HepG2 (cell line): ENCODE measurements around the gene TMEM116. TPM values are rescaled to one million over a fixed set of nuclear protein-coding genes. Genes with fewer than 3 reads are reported as not detected.

Experiments
- AKAP8 ChIP-seq: sonication (generic); formaldehyde crosslinking; IDR thresholded peaks from 2 replicates; pipeline ENCODE4 v1.5.1; 2020; ENCODE audit warnings: mild to moderate bottlenecking, missing genetic modification reagents
- ARNT ChIP-seq: fragments of 450-650 bp; IDR thresholded peaks from 2 replicates; pipeline ENCODE4 v1.6.1; 2017
- ATF1 ChIP-seq: IDR thresholded peaks from 2 replicates; pipeline ENCODE4 v1.6.1; 2016; ENCODE audit warnings: mild to moderate bottlenecking, control low read depth
- ATF7-NPFF ChIP-seq: sonication (generic); formaldehyde crosslinking; IDR thresholded peaks from 2 replicates; pipeline ENCODE4 v1.8.1; 2023; ENCODE audit warnings: mild to moderate bottlenecking, low read depth, missing genetic modification reagents, moderate library complexity
- ATM ChIP-seq: fragments of 450-650 bp; IDR thresholded peaks from 2 replicates; pipeline ENCODE4 v1.7.1; 2017; ENCODE audit warnings: mild to moderate bottlenecking, borderline replicate concordance
- GABPA ChIP-seq, 2 experiments: IDR thresholded peaks; 2 replicates each; pipeline ENCODE4 v1.6.1; 2011 to 2016; ENCODE audit warnings: low read depth in 2 of 2, low read length in 1 of 2, missing biosample characterization in 1 of 2, missing genetic modification characterization in 1 of 2
- MTA1 ChIP-seq: sonication (generic); formaldehyde crosslinking; IDR thresholded peaks from 2 replicates; pipeline ENCODE4 v1.4.0; 2020; ENCODE audit warnings: missing genetic modification reagents, mild to moderate bottlenecking, borderline replicate concordance
- MXD4 ChIP-seq: IDR thresholded peaks from 2 replicates; pipeline ENCODE4 v1.6.1; 2016; ENCODE audit warnings: mild to moderate bottlenecking, missing biosample characterization, missing genetic modification reagents
- PAWR ChIP-seq: sonication (generic); formaldehyde crosslinking; IDR thresholded peaks from 2 replicates; pipeline ENCODE4 v1.4.0; 2020; ENCODE audit warnings: missing genetic modification reagents, mild to moderate bottlenecking, borderline replicate concordance
- POLR2AphosphoS2 ChIP-seq: IDR thresholded peaks from 2 replicates; pipeline ENCODE4 v1.6.1; 2011; ENCODE audit warnings: low read depth, low read length, improper control_type of control experiment
- SNAI1 ChIP-seq: sonication (generic); formaldehyde crosslinking; IDR thresholded peaks from 2 replicates; pipeline ENCODE4 v1.5.0; 2020; ENCODE audit warnings: mild to moderate bottlenecking, missing genetic modification reagents, borderline replicate concordance
- SP2 ChIP-seq: sonication (generic); formaldehyde crosslinking; IDR thresholded peaks from 2 replicates; pipeline ENCODE4 v1.5.1; 2020; ENCODE audit warnings: mild to moderate bottlenecking, missing genetic modification reagents
- ZNF83 ChIP-seq: sonication (generic); formaldehyde crosslinking; IDR thresholded peaks from 2 replicates; pipeline ENCODE4 v1.4.0; 2020; ENCODE audit warnings: missing genetic modification reagents, mild to moderate bottlenecking, borderline replicate concordance
- ZSCAN12 ChIP-seq: sonication (generic); formaldehyde crosslinking; IDR thresholded peaks from 2 replicates; pipeline ENCODE4 v1.9.0; 2021; ENCODE audit warnings: mild to moderate bottlenecking, missing genetic modification reagents
- polyA plus RNA-seq, 8 experiments: library from polyadenylated mRNA; depleted of rRNA in 3 of 8; stranded (reverse) in 7 of 8; unstranded in 1 of 8; fragments of >200 nt; fragmentation: Illumina TruSeq in 4 of 8; extraction: Trizol in 4 of 8; gene quantifications; 2 replicates each; pipeline versions ENCODE4 v1.2.1 to v1.2.3, GENCODE V29; 2011 to 2016; ENCODE audit warnings: low read depth in 4 of 8, missing spikeins in 1 of 8, mixed read lengths in 1 of 8; ENCODE audit not compliant: insufficient read depth in 1 of 8
- total RNA-seq, 5 experiments: library from RNA; depleted of rRNA; stranded (reverse); fragments of >200 nt; fragmentation: Illumina TruSeq; extraction: Trizol; gene quantifications; 2 replicates each; pipeline ENCODE4 v1.2.3, GENCODE V29; 2016; ENCODE audit warnings: low read depth in 1 of 5
- TF ChIP-seq, protein P1 (sequence below): sonication (generic); formaldehyde crosslinking; IDR thresholded peaks from 2 replicates; pipeline ENCODE4 v1.4.0; 2020; ENCODE audit warnings: mild to moderate bottlenecking, missing genetic modification reagents
- TF ChIP-seq, protein P2 (sequence below): sonication (generic); formaldehyde crosslinking; conservative IDR thresholded peaks from 2 replicates; pipeline ENCODE4 v1.4.0; 2020; ENCODE audit warnings: missing genetic modification reagents
- TF ChIP-seq, protein P3 (sequence below): sonication (generic); formaldehyde crosslinking; IDR thresholded peaks from 2 replicates; pipeline ENCODE4 v1.4.0; 2020; ENCODE audit warnings: missing genetic modification reagents
- TF ChIP-seq, protein P4 (sequence below): IDR thresholded peaks from 2 replicates; pipeline ENCODE4 v1.6.1; 2018; ENCODE audit warnings: missing genetic modification reagents, mild to moderate bottlenecking, missing compliant biosample characterization
- TF ChIP-seq, protein P5 (sequence below): sonication (generic); formaldehyde crosslinking; IDR thresholded peaks from 2 replicates; pipeline ENCODE4 v1.5.1; 2020; ENCODE audit warnings: missing genetic modification reagents, mild to moderate bottlenecking, borderline replicate concordance

TMEM116 gene
- total and polyA plus RNA-seq, 2 of the 13 experiments (the other 11 are each of a cell fraction or from before 2014, with no cell fraction given) = 14.0 to 17.8 TPM

DNA sequence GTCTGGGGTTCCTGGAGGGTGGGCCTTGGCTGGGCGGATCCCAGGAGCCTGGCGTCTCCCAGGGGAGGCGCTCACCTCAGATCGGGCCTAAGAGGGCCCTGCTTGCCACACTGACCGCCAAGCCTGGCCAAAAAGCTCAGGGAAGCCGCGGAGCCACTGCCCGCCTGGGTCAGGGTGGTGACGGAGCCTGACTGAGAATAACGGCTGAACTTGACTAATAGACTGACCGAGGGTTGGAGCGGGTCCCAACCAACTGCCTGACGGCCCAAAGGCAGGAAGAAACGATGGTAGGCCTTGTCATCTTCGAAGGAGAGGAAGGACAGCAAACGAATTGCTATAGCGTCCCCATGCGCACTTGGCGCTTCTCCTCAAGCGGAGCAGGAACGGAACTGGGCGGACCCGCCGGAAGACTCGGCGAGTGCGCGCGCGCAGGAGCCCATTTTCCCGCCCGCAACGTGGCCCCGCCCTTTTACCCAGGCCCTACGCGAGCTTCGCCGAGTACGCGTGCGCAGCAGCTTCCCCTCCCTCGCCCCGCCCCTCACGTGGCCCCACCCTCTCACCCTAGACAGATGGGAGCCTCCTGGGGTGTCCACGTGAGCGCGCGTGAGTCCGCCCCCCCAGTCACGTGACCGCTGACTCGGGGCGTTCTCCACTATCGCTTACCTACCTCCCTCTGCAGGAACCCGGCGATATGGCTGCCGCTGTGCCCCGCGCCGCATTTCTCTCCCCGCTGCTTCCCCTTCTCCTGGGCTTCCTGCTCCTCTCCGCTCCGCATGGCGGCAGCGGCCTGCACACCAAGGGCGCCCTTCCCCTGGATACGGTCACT, at the start of gene TMEM116, which contains the start of gene ERP29 (continued):
- TF ChIP-seq ARNT = no peak
- no peak for TF ChIP-seq ATM
- TF ChIP-seq, protein P1, sequence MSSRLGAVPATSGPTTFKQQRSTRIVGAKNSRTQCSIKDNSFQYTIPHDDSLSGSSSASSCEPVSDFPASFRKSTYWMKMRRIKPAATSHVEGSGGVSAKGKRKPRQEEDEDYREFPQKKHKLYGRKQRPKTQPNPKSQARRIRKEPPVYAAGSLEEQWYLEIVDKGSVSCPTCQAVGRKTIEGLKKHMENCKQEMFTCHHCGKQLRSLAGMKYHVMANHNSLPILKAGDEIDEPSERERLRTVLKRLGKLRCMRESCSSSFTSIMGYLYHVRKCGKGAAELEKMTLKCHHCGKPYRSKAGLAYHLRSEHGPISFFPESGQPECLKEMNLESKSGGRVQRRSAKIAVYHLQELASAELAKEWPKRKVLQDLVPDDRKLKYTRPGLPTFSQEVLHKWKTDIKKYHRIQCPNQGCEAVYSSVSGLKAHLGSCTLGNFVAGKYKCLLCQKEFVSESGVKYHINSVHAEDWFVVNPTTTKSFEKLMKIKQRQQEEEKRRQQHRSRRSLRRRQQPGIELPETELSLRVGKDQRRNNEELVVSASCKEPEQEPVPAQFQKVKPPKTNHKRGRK (CRISPR knock-in tag) = no peak
- peak; percentile 52 for TF ChIP-seq SP2 (CRISPR knock-in tag)
- 0 out of 2 replicates have a peak, but pooled peaks have one; percentile 43 for TF ChIP-seq MTA1 (CRISPR knock-in tag)
- TF ChIP-seq ATF7-NPFF (CRISPR knock-in tag) = peak; percentile 72
- TF ChIP-seq GABPA (IDR thresholded peaks at IDR 0.05; ENCODE audit: low read depth, low read length) = peak; percentile 72
- peak; percentile 87 for TF ChIP-seq GABPA (CRISPR knock-in tag; IDR thresholded peaks at IDR 0.05; ENCODE audit: low read depth)
- TF ChIP-seq, protein P2, sequence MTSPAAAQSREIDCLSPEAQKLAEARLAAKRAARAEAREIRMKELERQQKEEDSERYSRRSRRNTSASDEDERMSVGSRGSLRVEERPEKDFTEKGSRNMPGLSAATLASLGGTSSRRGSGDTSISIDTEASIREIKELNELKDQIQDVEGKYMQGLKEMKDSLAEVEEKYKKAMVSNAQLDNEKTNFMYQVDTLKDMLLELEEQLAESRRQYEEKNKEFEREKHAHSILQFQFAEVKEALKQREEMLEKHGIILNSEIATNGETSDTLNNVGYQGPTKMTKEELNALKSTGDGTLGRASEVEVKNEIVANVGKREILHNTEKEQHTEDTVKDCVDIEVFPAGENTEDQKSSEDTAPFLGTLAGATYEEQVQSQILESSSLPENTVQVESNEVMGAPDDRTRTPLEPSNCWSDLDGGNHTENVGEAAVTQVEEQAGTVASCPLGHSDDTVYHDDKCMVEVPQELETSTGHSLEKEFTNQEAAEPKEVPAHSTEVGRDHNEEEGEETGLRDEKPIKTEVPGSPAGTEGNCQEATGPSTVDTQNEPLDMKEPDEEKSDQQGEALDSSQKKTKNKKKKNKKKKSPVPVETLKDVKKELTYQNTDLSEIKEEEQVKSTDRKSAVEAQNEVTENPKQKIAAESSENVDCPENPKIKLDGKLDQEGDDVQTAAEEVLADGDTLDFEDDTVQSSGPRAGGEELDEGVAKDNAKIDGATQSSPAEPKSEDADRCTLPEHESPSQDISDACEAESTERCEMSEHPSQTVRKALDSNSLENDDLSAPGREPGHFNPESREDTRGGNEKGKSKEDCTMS = no peak
- TF ChIP-seq ATF1 (CRISPR knock-in tag) = 0 out of 2 replicates have a peak, but pooled peaks have one; percentile 2
- no peak for TF ChIP-seq ZNF83 (CRISPR knock-in tag)
- peak; percentile 31 for TF ChIP-seq MXD4 (CRISPR knock-in tag)
- TF ChIP-seq, protein P3, sequence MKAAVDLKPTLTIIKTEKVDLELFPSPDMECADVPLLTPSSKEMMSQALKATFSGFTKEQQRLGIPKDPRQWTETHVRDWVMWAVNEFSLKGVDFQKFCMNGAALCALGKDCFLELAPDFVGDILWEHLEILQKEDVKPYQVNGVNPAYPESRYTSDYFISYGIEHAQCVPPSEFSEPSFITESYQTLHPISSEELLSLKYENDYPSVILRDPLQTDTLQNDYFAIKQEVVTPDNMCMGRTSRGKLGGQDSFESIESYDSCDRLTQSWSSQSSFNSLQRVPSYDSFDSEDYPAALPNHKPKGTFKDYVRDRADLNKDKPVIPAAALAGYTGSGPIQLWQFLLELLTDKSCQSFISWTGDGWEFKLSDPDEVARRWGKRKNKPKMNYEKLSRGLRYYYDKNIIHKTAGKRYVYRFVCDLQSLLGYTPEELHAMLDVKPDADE (CRISPR knock-in tag) = no peak
- peak; percentile 60; the same call in 1 of the 2 replicates for TF ChIP-seq AKAP8 (CRISPR knock-in tag)
- TF ChIP-seq, protein P4, sequence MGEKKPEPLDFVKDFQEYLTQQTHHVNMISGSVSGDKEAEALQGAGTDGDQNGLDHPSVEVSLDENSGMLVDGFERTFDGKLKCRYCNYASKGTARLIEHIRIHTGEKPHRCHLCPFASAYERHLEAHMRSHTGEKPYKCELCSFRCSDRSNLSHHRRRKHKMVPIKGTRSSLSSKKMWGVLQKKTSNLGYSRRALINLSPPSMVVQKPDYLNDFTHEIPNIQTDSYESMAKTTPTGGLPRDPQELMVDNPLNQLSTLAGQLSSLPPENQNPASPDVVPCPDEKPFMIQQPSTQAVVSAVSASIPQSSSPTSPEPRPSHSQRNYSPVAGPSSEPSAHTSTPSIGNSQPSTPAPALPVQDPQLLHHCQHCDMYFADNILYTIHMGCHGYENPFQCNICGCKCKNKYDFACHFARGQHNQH (CRISPR knock-in tag) = no peak; the same call in 1 of the 2 replicates
- TF ChIP-seq POLR2AphosphoS2 = no peak
- TF ChIP-seq, protein P5, sequence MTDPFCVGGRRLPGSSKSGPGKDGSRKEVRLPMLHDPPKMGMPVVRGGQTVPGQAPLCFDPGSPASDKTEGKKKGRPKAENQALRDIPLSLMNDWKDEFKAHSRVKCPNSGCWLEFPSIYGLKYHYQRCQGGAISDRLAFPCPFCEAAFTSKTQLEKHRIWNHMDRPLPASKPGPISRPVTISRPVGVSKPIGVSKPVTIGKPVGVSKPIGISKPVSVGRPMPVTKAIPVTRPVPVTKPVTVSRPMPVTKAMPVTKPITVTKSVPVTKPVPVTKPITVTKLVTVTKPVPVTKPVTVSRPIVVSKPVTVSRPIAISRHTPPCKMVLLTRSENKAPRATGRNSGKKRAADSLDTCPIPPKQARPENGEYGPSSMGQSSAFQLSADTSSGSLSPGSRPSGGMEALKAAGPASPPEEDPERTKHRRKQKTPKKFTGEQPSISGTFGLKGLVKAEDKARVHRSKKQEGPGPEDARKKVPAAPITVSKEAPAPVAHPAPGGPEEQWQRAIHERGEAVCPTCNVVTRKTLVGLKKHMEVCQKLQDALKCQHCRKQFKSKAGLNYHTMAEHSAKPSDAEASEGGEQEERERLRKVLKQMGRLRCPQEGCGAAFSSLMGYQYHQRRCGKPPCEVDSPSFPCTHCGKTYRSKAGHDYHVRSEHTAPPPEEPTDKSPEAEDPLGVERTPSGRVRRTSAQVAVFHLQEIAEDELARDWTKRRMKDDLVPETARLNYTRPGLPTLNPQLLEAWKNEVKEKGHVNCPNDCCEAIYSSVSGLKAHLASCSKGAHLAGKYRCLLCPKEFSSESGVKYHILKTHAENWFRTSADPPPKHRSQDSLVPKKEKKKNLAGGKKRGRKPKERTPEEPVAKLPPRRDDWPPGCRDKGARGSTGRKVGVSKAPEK (CRISPR knock-in tag) = no peak
- peak; percentile 83; the same call in 1 of the 2 replicates for TF ChIP-seq ZSCAN12
- 0 out of 2 replicates have a peak, but pooled peaks have one; percentile 25 for TF ChIP-seq PAWR (CRISPR knock-in tag)
- no peak for TF ChIP-seq SNAI1 (CRISPR knock-in tag)
